GM12864 (cell line): ENCODE results near the gene OPN4.

Experiments used
- DNase-seq: peaks from one replicate; pipeline ENCODE4 v3.0.0-alpha.2; 2011; ENCODE audit warnings: low read depth
- H3K4me3 ChIP-seq: 2 replicates; pipeline ENCODE4 v1.5.1; 2011; ENCODE audit warnings: mild to moderate bottlenecking, low read depth, low read length, control low read depth
- CTCF ChIP-seq: IDR thresholded peaks from 2 replicates; pipeline ENCODE4 v1.5.1; 2011; ENCODE audit warnings: low read depth, mild to moderate bottlenecking, moderate library complexity, low read length, control low read depth, inconsistent platforms; ENCODE audit errors: missing control alignments

Gene OPN4

GRCh38 chr10:86682675-86683074 lies 28.3 kb downstream of the OPN4 start:
- H3K4me3 ChIP-seq: no peak overlapping the region
- no peak for DNase-seq
- TF ChIP-seq CTCF: no peak

- H3K4me3 ChIP-seq: no peak overlapping the region
- DNase-seq: no peak
- peak; percentile 21 for TF ChIP-seq CTCF
Observed at GRCh38 chr10:86684331-86685097, 30.2 kb downstream of the OPN4 start.

DNA sequence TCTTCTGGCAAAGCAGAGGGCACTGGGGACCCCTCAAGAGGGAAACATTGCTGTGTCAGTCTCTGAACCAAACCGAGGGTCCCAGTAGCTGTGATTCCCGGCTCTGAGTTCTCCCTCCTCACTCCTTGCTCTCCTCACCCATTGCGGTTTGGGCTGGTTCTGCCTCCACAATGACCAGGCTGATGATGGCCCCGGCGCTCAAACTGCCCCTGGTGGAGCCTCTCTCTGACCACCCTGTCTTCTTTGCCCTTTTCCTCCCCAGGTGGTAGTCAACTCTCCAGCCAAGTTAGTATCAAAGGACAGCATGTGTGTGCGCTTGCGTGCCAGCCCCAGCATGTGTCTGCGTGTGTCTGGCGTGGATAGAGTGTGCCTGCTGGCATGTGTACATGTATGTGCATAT lies 31.1 kb downstream of the OPN4 start:
- no peak overlapping the region for H3K4me3 ChIP-seq
- DNase-seq: no peak
- TF ChIP-seq CTCF: no peak

DNA sequence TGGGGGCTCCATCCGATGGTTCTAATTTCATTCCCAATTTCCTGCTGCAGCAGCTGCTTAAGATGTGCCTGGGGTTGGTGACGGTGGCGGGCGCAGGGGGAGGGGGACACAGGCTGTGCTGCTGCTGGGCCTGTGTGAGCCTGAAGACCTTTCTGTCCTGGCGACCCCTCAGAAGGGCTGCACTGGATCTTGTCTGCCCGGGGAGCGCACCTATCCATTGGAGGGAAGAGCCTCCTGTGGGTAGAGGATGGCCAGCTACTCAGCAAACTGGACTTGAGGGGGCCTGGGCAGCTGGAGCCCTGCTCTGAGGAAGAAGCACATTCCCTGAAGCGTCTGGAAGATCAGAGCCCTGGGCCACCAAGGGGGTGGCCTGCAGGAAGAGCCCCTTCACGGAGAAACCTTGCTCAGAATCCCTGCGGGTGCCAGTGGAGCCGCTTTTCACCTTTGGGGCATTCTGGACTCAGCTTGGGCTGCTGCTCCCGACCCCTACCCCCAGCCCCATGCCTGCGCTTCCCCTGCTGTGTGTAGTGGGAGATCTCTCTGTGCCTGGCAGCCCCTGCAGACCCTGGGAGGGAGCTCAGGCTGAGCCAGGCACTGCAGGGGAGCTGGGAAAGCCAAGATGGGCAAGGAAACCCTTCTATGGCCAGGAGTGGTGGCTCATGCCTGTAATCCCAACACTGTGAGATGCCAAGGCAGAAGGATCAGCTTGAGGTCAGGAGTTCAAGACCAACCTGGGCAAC lies 31.7 kb downstream of the OPN4 start:
- TF ChIP-seq CTCF: no peak
- no peak for DNase-seq
- no peak overlapping the region for H3K4me3 ChIP-seq

DNA sequence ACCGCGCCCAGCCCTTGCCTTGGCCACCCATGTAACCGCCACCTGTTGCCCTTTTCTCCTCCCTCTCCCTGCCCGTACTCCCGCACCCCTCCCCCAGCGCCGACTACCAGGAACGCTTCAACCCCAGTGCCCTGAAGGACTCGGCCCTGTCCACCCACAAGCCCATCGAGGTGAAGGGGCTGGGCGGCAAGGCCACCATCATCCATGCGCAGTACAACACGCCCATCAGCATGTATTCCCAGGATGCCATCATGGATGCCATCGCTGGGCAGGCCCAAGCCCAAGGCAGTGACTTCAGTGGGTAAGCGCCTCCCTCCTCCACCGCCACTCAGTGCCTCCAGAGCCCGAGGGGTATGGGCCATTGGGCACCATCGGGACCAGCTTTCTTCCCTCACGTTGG lies 32.6 kb downstream of the OPN4 start:
- no peak for TF ChIP-seq CTCF
- H3K4me3 ChIP-seq: no peak overlapping the region
- no peak for DNase-seq

GRCh38 chr10:86687750-86688149 lies 33.4 kb downstream of the OPN4 start:
- no peak for TF ChIP-seq CTCF
- DNase-seq: no peak
- no peak overlapping the region for H3K4me3 ChIP-seq
